ACHN (cell line): Measurements from ENCODE around the gene ZFYVE19.

Source experiments
- DNase-seq: peaks from one replicate; pipeline ENCODE4 v3.0.0-alpha.2; 2015
- in situ Hi-C: cut with HindIII; loops from 2 replicates; pipeline ENCODE4 v1.10.0; 2017; ENCODE audit warnings: low sequenced_read_pairs, low pct_ligation_motif_present, low pct_unique_long_range_greater_than_20kb

The ZFYVE19 gene

DNA sequence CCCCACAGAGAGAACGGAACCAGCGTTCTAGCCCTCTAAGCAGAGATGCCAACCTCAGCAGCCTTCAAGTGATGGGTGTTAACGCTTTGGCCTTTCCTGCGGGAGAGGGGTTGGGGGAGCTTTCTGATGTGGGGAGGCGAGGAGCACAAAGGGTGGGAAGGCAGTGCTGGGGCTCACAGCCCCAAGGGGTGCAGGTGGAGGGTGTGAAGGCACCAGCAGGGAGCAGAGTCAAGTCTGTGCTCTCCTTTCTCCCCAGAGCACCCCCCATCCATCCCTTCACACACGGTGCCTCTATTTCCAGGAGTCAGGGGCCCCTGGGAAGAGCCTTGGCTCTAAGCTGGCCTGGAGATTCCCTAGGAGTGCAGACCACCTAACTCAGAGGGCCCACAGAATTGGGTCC lies 33.0 kb upstream of the ZFYVE19 start:
- in situ Hi-C loops = no loop called here
- DNase-seq = no peak

- no peak for DNase-seq
- in situ Hi-C loops = no loop called here
Measured at GRCh38 chr15:40775007-40775406, 31.9 kb upstream of the ZFYVE19 start.

DNA sequence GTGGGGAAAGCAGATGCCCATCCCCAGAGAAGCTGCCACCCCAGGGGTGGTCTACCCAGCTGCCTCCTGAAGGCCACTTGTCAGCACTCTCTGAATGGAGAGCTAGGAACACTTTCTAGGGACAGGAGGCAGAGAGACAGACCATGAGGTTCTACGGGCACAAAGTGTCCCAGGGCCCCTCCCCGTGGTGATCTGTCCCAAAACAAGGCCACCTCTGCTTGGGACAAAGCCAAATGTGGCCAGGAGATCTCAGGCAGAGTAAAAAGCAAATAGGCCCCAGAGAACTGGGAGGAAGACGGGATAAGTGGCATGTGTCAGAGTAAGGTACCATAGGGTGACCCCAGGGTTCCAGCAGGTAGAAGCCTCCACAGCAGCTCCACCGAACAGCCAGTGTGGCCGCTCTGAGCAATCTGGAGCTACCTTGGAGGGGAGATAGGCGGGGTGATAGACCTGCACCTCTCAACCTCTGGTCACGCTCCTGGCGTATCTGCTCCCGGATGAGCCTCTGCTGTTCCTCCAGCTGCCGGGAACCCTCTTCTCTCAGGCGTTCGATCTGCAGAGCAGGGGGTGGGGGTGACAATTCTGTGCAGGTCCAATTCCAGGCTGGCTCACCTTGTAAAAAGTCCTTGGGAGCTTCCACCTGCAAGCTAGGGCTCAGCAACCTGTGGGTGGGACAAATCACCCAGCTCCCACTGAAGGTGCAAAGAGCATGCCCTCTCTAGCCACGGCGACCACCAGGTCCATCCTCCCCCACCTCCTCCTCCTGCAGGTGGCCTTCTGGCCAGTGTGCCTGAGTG lies 31.0 kb upstream of the ZFYVE19 start:
- in situ Hi-C loops = no loop called here
- no peak for DNase-seq

DNA sequence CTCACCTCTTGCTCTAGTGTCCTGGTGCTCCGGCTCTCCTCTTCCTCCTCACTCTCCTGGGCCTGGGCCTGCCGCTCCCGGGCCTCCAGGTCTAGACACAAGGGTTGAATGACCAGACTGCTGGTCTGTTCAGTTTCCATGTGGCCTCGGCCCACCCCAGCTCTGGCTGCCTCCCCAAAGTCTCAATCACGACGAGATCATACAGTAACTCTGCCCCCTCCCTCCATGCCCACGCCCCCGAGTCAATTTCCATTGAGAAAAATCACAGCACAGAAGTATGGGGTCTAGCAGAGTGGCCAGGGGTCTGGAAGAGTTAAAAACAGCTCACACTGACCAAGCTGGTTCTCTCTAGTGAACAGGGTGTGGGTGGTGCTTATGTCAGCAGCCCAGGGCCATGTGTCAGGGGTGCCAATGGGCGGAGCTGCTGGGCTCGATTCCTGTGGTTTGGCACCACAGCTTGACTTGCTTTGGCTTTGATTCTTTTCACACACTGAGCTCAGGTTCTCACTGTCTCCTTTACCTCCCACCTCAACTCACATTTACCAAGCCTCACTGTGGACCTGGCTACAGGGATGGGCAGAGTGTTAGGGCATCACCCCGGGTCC lies 30.2 kb upstream of the ZFYVE19 start:
- peak; percentile 75 for DNase-seq
- in situ Hi-C loops = no loop called here

DNA sequence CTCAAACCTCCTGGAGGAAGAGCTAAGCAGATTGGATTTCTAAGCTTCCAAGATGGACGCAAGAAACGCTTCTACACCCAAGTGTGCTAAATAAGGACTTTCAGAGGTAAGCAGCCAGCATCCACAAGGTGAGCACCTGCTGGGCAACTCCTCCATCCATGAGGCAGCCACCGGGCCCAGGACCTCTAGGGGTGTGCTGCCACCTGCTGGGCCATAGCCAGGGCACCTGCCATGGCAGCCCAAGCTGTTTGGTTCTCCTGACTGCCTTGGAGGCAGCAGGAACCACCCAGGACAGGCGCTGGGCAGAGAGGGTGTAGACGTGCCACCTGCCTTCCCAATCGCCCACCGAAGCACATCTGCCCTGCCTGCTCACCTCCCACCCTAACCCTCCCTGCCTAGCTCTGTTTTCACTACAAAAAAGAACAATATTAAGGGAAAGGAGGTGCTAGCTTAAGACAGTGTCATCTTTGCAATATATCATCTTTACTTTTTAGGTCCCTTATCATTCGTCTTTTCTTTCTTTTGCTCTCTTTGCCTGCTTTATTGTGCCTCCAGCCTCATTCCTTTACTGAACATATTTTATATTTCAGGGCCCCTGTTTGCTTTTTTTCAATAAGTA lies 24.2 kb upstream of the ZFYVE19 start:
- peak; percentile 61 for DNase-seq
- in situ Hi-C loops = no loop called here

DNA sequence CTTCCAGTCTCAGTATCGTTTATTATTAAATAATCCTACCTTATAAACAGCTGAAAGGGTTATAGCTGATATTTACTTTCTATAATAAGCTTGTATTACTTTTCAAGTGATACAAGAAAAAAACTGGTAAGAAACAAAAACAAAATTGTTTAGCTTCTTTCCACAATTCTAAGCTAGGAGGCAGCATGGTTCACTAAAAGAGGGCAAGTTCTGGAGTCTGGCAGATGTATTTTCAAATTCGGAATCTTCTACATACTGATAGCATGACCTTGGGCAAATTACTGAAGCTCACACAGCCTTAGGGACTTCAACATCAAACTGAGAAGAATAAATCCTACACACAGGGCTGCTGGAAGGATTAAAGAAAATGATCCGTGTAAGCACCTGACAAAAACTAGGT lies 21.7 kb upstream of the ZFYVE19 start:
- in situ Hi-C loops = no loop called here
- DNase-seq = no peak

GRCh38 chr15:40785814-40786213 lies 21.1 kb upstream of the ZFYVE19 start:
- DNase-seq = no peak
- in situ Hi-C loops = no loop called here

DNA sequence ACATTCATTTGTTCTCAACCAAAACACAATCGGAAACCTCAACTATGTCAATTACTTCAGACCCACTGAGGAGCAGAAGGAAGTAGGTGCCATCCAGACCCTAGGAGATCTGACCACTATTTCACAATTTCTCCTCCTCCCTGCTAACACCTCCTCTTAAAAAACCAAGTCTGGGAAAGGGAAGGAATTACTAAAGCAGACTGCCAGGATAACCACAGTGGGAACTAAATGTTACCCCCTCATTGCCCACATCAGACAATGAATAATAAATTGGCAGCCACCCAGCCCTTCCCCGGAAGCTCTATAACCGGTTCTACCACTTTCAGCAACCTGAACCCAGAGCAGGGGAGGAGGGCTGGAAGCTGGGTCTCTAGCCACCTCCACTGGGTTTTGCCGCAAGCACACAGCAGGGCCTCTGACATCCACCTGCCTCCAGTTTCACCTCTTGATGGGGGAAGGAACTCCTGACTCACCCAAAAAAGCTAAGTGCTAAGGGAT lies 19.5 kb upstream of the ZFYVE19 start:
- in situ Hi-C loops = no loop called here
- peak; percentile 76 for DNase-seq

- in situ Hi-C loops = no loop called here
- no peak for DNase-seq
Measured at GRCh38 chr15:40787991-40788390, 18.9 kb upstream of the ZFYVE19 start.

DNA sequence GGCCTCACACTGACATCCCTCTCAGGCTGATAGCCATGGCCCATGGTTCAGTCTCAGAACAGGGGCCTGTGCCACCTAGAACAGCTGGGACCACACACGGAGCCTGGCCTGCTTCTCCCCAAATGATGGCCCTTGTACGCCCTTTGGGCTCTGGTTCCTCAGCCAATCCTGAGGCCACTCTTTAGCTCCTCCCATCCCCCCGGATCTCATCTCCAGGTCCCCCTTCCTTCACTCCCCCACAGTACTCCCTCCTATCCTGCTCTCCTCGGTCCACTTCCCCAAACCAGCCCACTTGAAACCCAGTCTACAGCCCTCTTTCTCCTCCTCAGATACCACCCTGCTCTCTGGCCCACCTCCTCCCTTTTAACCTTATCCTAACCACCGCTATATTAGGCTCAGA lies 17.8 kb upstream of the ZFYVE19 start:
- in situ Hi-C loops = no loop called here
- DNase-seq = no peak

DNA sequence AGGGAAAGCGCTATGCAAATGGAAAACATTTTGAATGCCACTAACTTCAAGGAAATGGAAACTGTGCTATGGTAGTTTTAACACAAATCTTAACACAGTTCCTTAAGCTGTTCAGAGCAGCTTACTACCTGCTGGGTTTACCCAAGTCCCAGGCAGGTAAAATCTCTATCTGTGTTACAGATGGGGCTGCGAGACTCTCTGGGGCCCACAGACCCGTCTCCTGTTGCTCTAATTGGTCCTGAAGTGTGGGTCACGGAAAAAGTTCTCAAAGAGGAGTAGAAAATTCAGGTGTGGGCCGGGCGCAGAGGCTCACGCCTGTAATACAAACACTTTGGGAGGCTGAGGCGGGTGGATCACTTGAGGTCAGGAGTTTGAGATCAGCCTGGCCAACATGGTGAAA lies 16.9 kb upstream of the ZFYVE19 start:
- no peak for DNase-seq
- in situ Hi-C loops = no loop called here

GRCh38 chr15:40790718-40791117 lies 16.2 kb upstream of the ZFYVE19 start:
- in situ Hi-C loops = no loop called here
- DNase-seq = no peak

- no peak for DNase-seq
- in situ Hi-C loops = no loop called here
Measured at GRCh38 chr15:40792394-40792793, 14.5 kb upstream of the ZFYVE19 start.

DNA sequence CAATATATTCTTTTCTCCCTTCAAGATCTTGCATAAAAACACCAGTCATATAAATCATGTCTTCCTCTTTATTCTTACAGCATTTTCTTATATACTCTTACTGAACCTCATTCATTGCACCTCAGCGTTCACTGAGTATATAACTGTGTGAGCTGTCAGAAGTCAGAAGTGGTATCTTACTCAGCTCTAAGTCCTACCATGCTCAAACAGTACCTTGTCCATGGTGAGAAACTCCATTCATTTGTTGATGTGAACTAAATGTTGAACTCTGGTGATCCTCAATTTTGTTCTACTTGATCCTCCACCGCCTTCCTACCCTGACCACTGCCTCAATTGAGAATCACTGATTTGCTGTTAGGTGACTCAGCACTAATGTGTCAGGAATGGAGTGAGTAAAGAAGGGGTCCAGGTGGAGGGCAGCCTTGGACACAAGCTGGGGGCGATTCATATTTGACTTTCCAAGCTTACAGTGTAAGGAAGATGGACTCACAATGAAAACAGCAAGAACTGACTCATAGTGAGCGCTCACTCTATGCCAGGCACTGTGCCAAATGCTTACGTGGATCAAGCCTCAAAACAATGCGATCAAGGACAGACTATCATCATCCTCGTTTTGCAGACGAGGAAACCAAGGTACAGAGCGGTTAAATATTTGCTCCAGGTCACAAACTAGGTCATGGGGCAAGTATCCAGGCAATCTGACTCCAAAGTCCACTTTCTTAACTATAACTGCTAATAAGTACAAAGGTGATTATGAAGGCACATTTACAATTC lies 13.5 kb upstream of the ZFYVE19 start:
- in situ Hi-C loops = no loop called here
- peak; percentile 78 for DNase-seq

- in situ Hi-C loops = no loop called here
- no peak for DNase-seq
Measured at GRCh38 chr15:40796041-40796440, 10.8 kb upstream of the ZFYVE19 start.

DNA sequence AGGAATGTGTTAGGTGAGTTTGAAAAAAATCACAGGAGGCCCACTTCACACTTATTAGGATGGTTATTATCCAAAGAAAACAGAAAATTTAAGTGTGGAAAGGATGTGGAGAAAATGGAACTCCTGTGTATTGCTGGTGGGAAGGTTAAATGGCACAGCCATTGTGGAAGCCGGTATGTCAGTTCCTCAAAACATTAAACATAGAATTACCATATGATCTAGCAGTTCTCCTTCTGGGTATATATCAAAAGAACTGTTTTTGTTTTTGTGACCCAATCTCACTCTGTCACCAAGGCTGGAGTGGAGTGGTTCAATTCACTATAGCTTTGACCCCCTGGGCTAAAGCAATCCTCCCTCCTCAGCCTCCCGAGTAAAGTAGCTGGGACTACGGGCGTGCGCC lies 10.4 kb upstream of the ZFYVE19 start:
- in situ Hi-C loops = no loop called here
- no peak for DNase-seq

- no peak for DNase-seq
- in situ Hi-C loops = no loop called here
Measured at GRCh38 chr15:40799523-40799922, 7.4 kb upstream of the ZFYVE19 start.

GRCh38 chr15:40803076-40803475 lies 3.8 kb upstream of the ZFYVE19 start:
- in situ Hi-C loops = no loop called here
- DNase-seq = no peak

DNA sequence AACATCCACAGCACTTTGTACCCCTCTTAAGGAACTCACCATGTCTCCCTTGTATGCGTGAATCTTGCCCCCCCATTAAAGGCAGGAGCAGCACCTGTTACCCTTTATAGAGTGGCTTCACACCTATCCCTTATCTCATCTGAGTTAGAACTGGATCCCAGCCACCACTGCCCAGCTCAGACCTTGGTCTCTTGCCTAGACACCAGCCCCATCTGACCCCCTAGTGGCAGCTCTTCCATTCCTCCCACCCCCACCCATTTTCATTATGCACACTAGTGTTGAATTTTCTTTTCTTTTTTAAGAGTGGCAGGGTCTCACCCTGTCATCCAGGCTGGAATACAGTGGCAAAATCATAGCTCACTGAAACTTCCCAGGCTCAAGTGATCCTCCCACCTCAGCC lies 3.2 kb upstream of the ZFYVE19 start:
- in situ Hi-C loops = no loop called here
- no peak for DNase-seq
